Epithelial cell of esophagus (primary cell): ENCODE measurements around the gene GRIK2.

Experiments
- DNase-seq: peaks from one replicate; pipeline ENCODE4 v3.0.0; 2010; ENCODE audit warnings: low read depth
- H3K4me3 ChIP-seq: 2 replicates; pipeline ENCODE4 v1.5.1; 2011; ENCODE audit warnings: mild to moderate bottlenecking, low read length, control low read depth
- TF ChIP-seq, protein P1 (sequence below): IDR thresholded peaks from 2 replicates; pipeline ENCODE4 v1.5.1; 2011; ENCODE audit warnings: low read depth, mild to moderate bottlenecking, low read length, control low read depth, inconsistent platforms; ENCODE audit not compliant: insufficient read depth; ENCODE audit errors: missing control alignments

GRIK2 gene

DNA sequence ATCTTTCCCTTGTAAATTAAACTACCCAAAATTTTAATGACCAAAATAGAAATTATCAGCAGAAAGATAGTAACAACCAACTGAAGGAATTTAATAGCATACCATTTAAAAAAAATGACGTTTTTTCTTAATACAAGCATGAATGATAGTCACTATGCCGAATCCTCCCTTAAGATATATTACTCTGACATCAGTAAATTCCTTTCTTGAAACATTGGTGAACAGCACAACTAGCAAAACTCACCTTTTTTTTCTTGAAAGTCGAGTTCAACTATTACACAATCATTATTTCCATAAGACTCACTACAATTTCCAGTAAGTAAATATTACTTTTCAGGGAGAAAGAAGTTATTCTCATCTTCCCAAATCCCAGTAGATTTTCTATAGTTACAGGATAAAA is 433.2 kb downstream of the GRIK2 start:
- no peak for DNase-seq
- TF ChIP-seq, protein P1, sequence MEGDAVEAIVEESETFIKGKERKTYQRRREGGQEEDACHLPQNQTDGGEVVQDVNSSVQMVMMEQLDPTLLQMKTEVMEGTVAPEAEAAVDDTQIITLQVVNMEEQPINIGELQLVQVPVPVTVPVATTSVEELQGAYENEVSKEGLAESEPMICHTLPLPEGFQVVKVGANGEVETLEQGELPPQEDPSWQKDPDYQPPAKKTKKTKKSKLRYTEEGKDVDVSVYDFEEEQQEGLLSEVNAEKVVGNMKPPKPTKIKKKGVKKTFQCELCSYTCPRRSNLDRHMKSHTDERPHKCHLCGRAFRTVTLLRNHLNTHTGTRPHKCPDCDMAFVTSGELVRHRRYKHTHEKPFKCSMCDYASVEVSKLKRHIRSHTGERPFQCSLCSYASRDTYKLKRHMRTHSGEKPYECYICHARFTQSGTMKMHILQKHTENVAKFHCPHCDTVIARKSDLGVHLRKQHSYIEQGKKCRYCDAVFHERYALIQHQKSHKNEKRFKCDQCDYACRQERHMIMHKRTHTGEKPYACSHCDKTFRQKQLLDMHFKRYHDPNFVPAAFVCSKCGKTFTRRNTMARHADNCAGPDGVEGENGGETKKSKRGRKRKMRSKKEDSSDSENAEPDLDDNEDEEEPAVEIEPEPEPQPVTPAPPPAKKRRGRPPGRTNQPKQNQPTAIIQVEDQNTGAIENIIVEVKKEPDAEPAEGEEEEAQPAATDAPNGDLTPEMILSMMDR = no peak
- H3K4me3 ChIP-seq = no peak overlapping the region

DNA sequence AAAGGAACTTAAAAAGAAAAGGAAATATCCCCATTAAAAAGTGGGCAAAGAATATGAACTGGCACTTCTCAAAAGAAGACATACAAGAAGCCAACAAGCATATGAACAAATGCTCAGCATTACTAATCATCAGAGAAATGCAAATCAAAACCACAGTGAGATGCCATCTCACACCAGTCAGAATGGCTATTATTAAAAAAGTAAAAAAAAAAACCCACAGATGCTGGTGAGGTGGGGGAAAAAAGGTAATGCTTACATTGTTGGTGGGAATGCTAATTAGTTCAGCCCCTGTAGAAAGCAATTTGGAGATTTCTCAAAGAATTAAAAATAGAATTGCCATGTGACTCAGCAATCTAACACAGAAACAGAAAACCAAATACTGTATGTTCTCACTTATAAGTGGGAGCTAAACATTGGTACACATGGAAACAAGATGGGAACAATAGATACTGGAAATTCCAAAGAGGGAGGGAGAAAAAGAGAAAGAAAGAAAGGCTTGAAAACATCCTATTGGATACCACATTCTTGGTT is 437.1 kb downstream of the GRIK2 start:
- peak; percentile 16 for DNase-seq
- TF ChIP-seq, protein P1 = no peak
- no peak overlapping the region for H3K4me3 ChIP-seq

DNA sequence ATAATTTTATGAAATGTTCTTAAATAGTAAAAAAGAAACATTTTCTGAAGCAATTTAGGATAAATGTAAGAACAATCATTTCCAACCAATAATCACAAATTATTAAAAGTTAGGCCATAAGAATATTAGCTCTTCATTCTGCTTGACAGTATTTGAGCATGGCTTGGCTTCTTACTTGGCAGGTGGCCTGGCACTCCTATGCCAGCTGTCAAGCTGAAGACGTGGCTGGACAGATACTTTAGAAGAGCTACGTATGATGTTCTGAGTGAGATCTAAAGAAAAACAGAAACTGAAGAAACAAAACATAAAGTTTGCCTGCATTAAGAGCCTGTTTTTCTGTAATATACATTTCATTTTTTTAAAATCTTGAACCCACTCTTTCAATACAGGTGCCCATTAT is 438.9 kb downstream of the GRIK2 start:
- DNase-seq = no peak
- TF ChIP-seq, protein P1 = no peak
- no peak overlapping the region for H3K4me3 ChIP-seq

DNA sequence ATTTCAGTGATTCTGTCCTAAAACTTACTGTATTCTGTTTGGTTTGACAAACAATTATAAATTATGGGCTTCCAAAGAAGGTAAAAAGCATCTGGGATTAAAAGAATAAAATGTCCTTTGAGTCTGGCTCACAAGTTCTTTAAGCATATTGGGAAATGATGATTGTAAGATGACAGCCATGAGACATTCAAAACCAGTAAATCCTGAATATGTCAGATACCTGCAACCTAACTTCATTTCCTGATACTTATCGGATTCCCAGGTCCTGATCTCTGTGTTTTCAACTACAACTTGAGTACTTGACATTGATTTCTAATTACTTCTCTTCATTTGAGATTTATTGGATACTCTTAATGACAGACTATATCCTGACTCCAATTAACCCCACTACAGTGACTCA is 446.6 kb downstream of the GRIK2 start:
- peak; percentile 65 for DNase-seq
- H3K4me3 ChIP-seq = no peak overlapping the region
- TF ChIP-seq, protein P1 = no peak

DNA sequence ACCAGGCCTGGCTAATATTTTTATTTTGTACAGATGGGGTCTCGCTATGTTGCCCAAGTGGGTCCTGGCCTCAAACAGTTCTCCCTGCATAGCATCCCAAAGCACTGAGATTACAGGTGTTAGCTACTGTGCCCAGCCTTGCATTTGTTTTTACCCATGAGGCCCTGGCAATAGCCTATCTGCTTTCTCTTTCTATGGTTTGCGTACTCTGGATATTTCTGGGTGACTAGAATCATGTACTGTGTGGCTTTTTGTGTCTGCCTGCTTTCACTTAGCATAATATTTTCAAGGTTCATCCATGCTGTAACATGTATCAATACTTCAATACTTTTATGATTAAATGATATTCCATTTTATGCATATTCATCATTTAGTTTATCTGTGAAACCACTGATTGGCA is 451.7 kb downstream of the GRIK2 start:
- DNase-seq = no peak
- H3K4me3 ChIP-seq = no peak overlapping the region
- TF ChIP-seq, protein P1 = no peak

DNA sequence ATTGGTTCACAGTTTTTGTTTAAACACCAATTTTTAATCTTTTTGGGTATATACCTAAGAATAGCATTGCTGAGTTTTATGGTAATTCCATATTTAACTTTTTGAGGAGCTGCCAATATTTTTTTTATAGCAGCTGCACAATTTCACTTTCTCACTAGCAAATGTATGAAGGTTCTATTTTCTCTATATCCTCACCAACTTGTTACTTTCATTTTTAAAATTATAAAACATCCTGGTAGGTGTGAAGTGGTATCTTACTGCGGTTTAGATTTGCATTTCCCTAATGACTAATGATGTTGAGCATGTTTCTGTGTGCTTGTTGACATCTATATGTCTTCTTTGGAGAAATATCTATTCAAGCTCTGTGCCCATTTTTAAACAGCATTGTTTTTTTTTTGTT is 452.1 kb downstream of the GRIK2 start:
- DNase-seq = no peak
- H3K4me3 ChIP-seq = no peak overlapping the region

DNA sequence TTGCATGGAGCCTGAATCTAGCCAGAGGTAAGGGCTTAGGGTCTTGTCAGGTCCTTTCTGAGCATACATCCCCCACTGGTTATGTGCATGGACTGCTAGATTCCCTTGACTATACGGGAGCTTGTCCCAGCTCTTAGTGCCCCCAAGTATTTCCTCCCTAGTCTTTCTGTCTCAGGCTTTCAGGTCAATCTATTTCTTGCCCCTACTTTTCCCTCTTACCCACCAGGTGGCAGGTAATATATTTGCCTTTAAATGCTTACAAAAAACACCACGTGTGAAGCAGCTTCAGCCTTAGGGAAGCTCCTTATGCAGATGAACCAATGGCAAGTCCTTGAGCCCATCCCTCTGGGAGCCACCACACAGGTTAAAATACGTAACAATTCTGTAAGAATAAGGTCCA is 454.2 kb downstream of the GRIK2 start:
- DNase-seq = no peak
- H3K4me3 ChIP-seq = no peak overlapping the region
- TF ChIP-seq, protein P1 = no peak

More for the DNA sequence above, 452.1 kb downstream of the GRIK2 start:
- TF ChIP-seq, protein P1 = no peak
